Esophagus squamous epithelium (tissue), 4 donors: ENCODE measurements around the gene RILP.

ENCODE experiments used
- CTCF ChIP-seq, 6 experiments: fragments of 450-650 bp in 4 of 6; fragments of 200-600 bp in 2 of 6; sonication (generic) in 2 of 6; IDR thresholded peaks; one replicate each; pipeline ENCODE4 v1.5.1; 2016 to 2019; ENCODE audit warnings: antibody characterized with exemption in 6 of 6, mild to moderate bottlenecking in 4 of 6, moderate library complexity in 4 of 6
- POLR2A ChIP-seq, 4 donors: fragments of 450-650 bp; IDR thresholded peaks; one replicate each; pipeline ENCODE4 v1.6.1; 2017; ENCODE audit warnings: antibody characterized with exemption in 4 of 4, mild to moderate bottlenecking in 4 of 4, moderate library complexity in 3 of 4

GRCh38 chr17:1683459-1683858, 33.8 kb upstream of the RILP start:
- TF ChIP-seq POLR2A (IDR thresholded peaks at IDR 0.05): no peak
- no peak for TF ChIP-seq CTCF (IDR thresholded peaks at IDR 0.05)
